Activated naive CD8-positive, alpha-beta T cell (primary cell): Measurements from ENCODE around the gene CDX1.

Experiments
- H3K27ac Mint-ChIP-seq: one replicate; pipeline ENCODE4 v1.8.0; 2021; ENCODE audit warnings: mixed read lengths
- H3K27me3 Mint-ChIP-seq: one replicate; pipeline ENCODE4 v1.8.0; 2021; ENCODE audit warnings: mixed read lengths
- H3K36me3 Mint-ChIP-seq: one replicate; pipeline ENCODE4 v1.8.0; 2021; ENCODE audit warnings: mixed read lengths
- H3K4me1 Mint-ChIP-seq: one replicate; pipeline ENCODE4 v1.8.0; 2021; ENCODE audit warnings: low read depth, mixed read lengths
- H3K4me3 Mint-ChIP-seq: one replicate; pipeline ENCODE4 v1.8.0; 2021; ENCODE audit warnings: mild to moderate bottlenecking, mixed read lengths
- H3K9me3 Mint-ChIP-seq: one replicate; pipeline ENCODE4 v1.8.0; 2021; ENCODE audit warnings: low read depth, mixed read lengths

Gene CDX1

GRCh38 chr5:150175076-150175475 lies 8.5 kb downstream of the CDX1 start:
- no peaks in the 10 kb centered on the region for H3K36me3 Mint-ChIP-seq
- peaks cover 13% of the 10 kb centered on the region for H3K27me3 Mint-ChIP-seq
- no peak overlapping the region for H3K27ac Mint-ChIP-seq
- no peaks in the 10 kb centered on the region for H3K4me1 Mint-ChIP-seq
- H3K4me3 Mint-ChIP-seq = no peak overlapping the region
- H3K9me3 Mint-ChIP-seq = no peaks in the 10 kb centered on the region

GRCh38 chr5:150175536-150175935 lies 9.0 kb downstream of the CDX1 start:
- Mint-ChIP-seq H3K27me3 (peaks cover 10% of the 10 kb centered on the region), H3K4me1 (no peaks in the 10 kb centered on the region), H3K9me3 (no peaks in the 10 kb centered on the region), H3K4me3 (no peak overlapping the region), H3K36me3 (no peaks in the 10 kb centered on the region), H3K27ac (no peak overlapping the region)

- H3K4me1 Mint-ChIP-seq = no peaks in the 10 kb centered on the region
- H3K27ac Mint-ChIP-seq = no peak overlapping the region
- H3K36me3 Mint-ChIP-seq = no peaks in the 10 kb centered on the region
- H3K4me3 Mint-ChIP-seq = no peak overlapping the region
- H3K9me3 Mint-ChIP-seq = no peaks in the 10 kb centered on the region
- H3K27me3 Mint-ChIP-seq = peaks cover 7% of the 10 kb centered on the region
Measured at GRCh38 chr5:150176745-150177477, 10.3 kb downstream of the CDX1 start.

- H3K4me1 Mint-ChIP-seq = no peaks in the 10 kb centered on the region
- H3K4me3 Mint-ChIP-seq = no peak overlapping the region
- H3K27me3 Mint-ChIP-seq = peaks cover 4% of the 10 kb centered on the region
- no peaks in the 10 kb centered on the region for H3K36me3 Mint-ChIP-seq
- H3K27ac Mint-ChIP-seq = no peak overlapping the region
- H3K9me3 Mint-ChIP-seq = no peaks in the 10 kb centered on the region
Measured at GRCh38 chr5:150177721-150178120, 11.1 kb downstream of the CDX1 start.

- H3K27me3 Mint-ChIP-seq = peaks cover 3% of the 10 kb centered on the region
- no peak overlapping the region for H3K27ac Mint-ChIP-seq
- H3K36me3 Mint-ChIP-seq = no peaks in the 10 kb centered on the region
- H3K9me3 Mint-ChIP-seq = no peaks in the 10 kb centered on the region
- no peak overlapping the region for H3K4me3 Mint-ChIP-seq
- no peaks in the 10 kb centered on the region for H3K4me1 Mint-ChIP-seq
Measured at GRCh38 chr5:150178262-150178661, 11.7 kb downstream of the CDX1 start.

GRCh38 chr5:150179019-150179620 lies 12.5 kb downstream of the CDX1 start:
- no peak overlapping the region for H3K27ac Mint-ChIP-seq
- H3K27me3 Mint-ChIP-seq = peaks cover 1% of the 10 kb centered on the region
- no peak overlapping the region for H3K4me3 Mint-ChIP-seq
- no peaks in the 10 kb centered on the region for H3K4me1 Mint-ChIP-seq
- H3K36me3 Mint-ChIP-seq = no peaks in the 10 kb centered on the region
- no peaks in the 10 kb centered on the region for H3K9me3 Mint-ChIP-seq

- no peak overlapping the region for H3K27ac Mint-ChIP-seq
- H3K4me1 Mint-ChIP-seq = no peaks in the 10 kb centered on the region
- H3K36me3 Mint-ChIP-seq = no peaks in the 10 kb centered on the region
- H3K4me3 Mint-ChIP-seq = no peak overlapping the region
- H3K9me3 Mint-ChIP-seq = no peaks in the 10 kb centered on the region
- H3K27me3 Mint-ChIP-seq = peaks cover 1% of the 10 kb centered on the region
Measured at GRCh38 chr5:150180241-150181026, 13.9 kb downstream of the CDX1 start.

- H3K4me3 Mint-ChIP-seq = no peak overlapping the region
- no peaks in the 10 kb centered on the region for H3K36me3 Mint-ChIP-seq
- no peaks in the 10 kb centered on the region for H3K9me3 Mint-ChIP-seq
- H3K27ac Mint-ChIP-seq = no peak overlapping the region
- H3K27me3 Mint-ChIP-seq = peaks cover 1% of the 10 kb centered on the region
- H3K4me1 Mint-ChIP-seq = no peaks in the 10 kb centered on the region
Measured at GRCh38 chr5:150181027-150181426, 14.4 kb downstream of the CDX1 start.

GRCh38 chr5:150181766-150182545 lies 15.4 kb downstream of the CDX1 start:
- Mint-ChIP-seq H3K9me3 (no peaks in the 10 kb centered on the region), H3K36me3 (no peaks in the 10 kb centered on the region), H3K4me1 (no peaks in the 10 kb centered on the region), H3K4me3 (no peak overlapping the region), H3K27me3 (no peaks in the 10 kb centered on the region), H3K27ac (no peak overlapping the region)

- Mint-ChIP-seq H3K4me3 (no peak overlapping the region), H3K9me3 (no peaks in the 10 kb centered on the region), H3K27ac (no peak overlapping the region), H3K27me3 (peaks cover 1% of the 10 kb centered on the region), H3K4me1 (no peaks in the 10 kb centered on the region), H3K36me3 (no peaks in the 10 kb centered on the region)
Measured at GRCh38 chr5:150182774-150183173, 16.2 kb downstream of the CDX1 start.

GRCh38 chr5:150183436-150183835 lies 16.9 kb downstream of the CDX1 start:
- Mint-ChIP-seq H3K9me3 (no peaks in the 10 kb centered on the region), H3K27me3 (peaks cover 1% of the 10 kb centered on the region), H3K4me3 (no peak overlapping the region), H3K36me3 (no peaks in the 10 kb centered on the region), H3K27ac (no peak overlapping the region), H3K4me1 (no peaks in the 10 kb centered on the region)

- peaks cover 2% of the 10 kb centered on the region for H3K27me3 Mint-ChIP-seq
- no peaks in the 10 kb centered on the region for H3K9me3 Mint-ChIP-seq
- H3K27ac Mint-ChIP-seq = no peak overlapping the region
- no peaks in the 10 kb centered on the region for H3K4me1 Mint-ChIP-seq
- no peaks in the 10 kb centered on the region for H3K36me3 Mint-ChIP-seq
- H3K4me3 Mint-ChIP-seq = no peak overlapping the region
Measured at GRCh38 chr5:150184006-150184405, 17.4 kb downstream of the CDX1 start.

- Mint-ChIP-seq H3K4me3 (no peak overlapping the region), H3K36me3 (no peaks in the 10 kb centered on the region), H3K27ac (no peak overlapping the region), H3K9me3 (no peaks in the 10 kb centered on the region), H3K4me1 (no peaks in the 10 kb centered on the region), H3K27me3 (peaks cover 8% of the 10 kb centered on the region)
Measured at GRCh38 chr5:150184990-150185912, 18.7 kb downstream of the CDX1 start.

- Mint-ChIP-seq H3K27me3 (peaks cover 13% of the 10 kb centered on the region), H3K36me3 (no peaks in the 10 kb centered on the region), H3K9me3 (no peaks in the 10 kb centered on the region), H3K4me1 (no peaks in the 10 kb centered on the region), H3K27ac (no peak overlapping the region), H3K4me3 (no peak overlapping the region)
Measured at GRCh38 chr5:150186137-150186536, 19.6 kb downstream of the CDX1 start.
